Measurements from ENCODE around the gene ELL2.
"Not testable (repeated sequence)": the region's sequence is repeated elsewhere in the genome, so short reads cannot be mapped to it uniquely, and the experiment has no call there.

Gene ELL2

GRCh38 chr5:95938347-95938746, 23.3 kb downstream of the ELL2 start:
- Mint-ChIP-seq H3K4me3 (no peak overlapping the region), H3K9me3 (no peaks in the 10 kb centered on the region), H3K27ac (no peak overlapping the region), H3K4me1 (peaks cover 4 to 8% of the 10 kb centered on the region in 2 donors), H3K27me3 (no peaks in the 10 kb centered on the region), H3K36me3 (peaks cover 3 to 17% of the 10 kb centered on the region in 2 donors)
- no peak for ATAC-seq (replicated peaks)
- no peak for DNase-seq

DNA sequence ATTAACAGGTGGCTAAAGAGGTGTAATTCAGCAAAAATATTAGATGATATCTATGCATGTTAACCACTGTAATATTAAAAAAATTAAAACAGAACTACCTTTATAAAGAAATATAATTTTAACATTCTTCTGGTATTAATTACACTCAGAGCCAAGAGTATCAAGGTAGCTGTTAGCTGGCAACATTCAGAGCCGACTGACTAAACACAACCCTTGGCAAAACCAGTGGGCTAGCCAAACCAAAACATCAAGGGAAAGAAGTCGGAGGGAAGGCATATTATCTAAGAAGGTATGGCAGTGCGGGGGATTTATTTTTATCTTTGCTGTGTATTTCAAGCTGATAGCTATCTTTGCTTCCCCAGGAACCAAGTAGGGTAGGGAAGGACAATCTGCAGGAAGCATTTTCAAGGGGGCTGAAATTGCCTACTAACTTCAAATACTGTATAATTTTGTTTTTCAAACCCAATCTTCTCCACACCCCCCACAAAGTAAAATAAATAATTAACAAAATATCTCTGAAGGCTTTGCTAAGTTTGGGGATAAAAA, 24.0 kb downstream of the ELL2 start:
- H3K4me1 Mint-ChIP-seq: peaks cover 4 to 8% of the 10 kb centered on the region in 2 donors
- H3K36me3 Mint-ChIP-seq: peaks cover 3 to 17% of the 10 kb centered on the region in 2 donors
- no peak for ATAC-seq (replicated peaks)
- no peaks in the 10 kb centered on the region for H3K27me3 Mint-ChIP-seq
- no peak overlapping the region for H3K4me3 Mint-ChIP-seq
- DNase-seq: no peak
- no peak overlapping the region for H3K27ac Mint-ChIP-seq
- H3K9me3 Mint-ChIP-seq: no peaks in the 10 kb centered on the region

DNA sequence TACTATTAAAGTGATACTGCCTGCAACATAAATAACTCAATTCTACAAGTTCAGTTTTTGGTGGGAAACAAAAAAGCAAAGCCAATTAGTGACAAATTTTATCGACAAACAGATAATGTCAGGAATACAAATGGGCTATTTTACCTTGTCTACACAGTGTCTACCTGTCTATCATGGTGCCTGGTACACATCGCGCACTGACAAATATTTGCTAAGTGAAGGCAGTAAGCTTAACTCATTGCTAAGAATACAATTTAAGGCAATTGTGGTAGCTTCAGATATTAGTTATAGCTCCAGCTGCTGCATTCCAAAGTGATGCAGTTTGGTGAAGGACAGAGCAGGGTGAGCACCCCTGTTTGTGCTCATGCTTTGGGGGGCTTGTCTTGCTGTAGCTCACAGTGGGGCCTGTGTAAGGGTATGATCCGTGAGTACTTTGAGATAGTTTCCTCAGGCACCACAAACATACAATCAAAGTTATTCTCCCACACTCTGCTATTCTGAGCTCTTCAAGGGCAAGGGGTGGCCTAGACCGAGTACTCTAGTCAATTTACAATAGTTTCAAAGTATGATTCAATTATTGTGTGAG, 24.7 kb downstream of the ELL2 start:
- peaks cover 4 to 8% of the 10 kb centered on the region in 2 donors for H3K4me1 Mint-ChIP-seq
- ATAC-seq (replicated peaks) (no peak), DNase-seq (no peak)
- no peak overlapping the region for H3K27ac Mint-ChIP-seq
- H3K4me3 Mint-ChIP-seq: no peak overlapping the region
- no peaks in the 10 kb centered on the region for H3K27me3 Mint-ChIP-seq
- no peaks in the 10 kb centered on the region for H3K9me3 Mint-ChIP-seq
- H3K36me3 Mint-ChIP-seq: peaks cover 3 to 17% of the 10 kb centered on the region in 2 donors

DNA sequence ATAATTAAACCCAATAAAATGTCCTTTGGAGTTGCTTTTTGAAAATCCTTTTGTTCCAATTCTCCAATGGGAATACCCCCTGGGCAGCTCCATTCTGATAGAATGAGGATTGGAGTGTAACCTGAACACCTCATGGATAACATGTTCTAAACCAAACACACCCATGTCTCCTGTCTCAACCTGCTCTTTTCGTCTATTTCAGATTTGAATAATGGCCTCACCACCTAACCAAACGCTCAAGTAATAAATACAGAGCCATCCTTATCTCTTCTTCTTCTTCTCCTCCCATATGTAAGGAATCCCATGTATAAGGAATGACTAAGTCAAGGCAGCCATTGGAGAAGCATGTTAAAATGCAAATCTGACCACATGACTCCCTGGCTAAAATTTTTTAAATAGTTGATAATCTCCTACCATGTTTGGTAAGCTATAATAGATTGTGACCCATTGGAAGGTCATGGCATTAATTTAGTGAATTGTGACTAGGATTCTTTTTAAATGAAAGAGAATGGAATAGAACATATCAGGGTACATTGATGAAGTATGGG, 26.0 kb downstream of the ELL2 start:
- DNase-seq (no peak), ATAC-seq (replicated peaks) (no peak)
- H3K27ac Mint-ChIP-seq: no peak overlapping the region
- peaks cover 4 to 8% of the 10 kb centered on the region in 2 donors for H3K4me1 Mint-ChIP-seq
- H3K9me3 Mint-ChIP-seq: no peaks in the 10 kb centered on the region
- no peak overlapping the region for H3K4me3 Mint-ChIP-seq
- no peaks in the 10 kb centered on the region for H3K27me3 Mint-ChIP-seq
- peaks cover 3 to 24% of the 10 kb centered on the region in 2 donors for H3K36me3 Mint-ChIP-seq

DNA sequence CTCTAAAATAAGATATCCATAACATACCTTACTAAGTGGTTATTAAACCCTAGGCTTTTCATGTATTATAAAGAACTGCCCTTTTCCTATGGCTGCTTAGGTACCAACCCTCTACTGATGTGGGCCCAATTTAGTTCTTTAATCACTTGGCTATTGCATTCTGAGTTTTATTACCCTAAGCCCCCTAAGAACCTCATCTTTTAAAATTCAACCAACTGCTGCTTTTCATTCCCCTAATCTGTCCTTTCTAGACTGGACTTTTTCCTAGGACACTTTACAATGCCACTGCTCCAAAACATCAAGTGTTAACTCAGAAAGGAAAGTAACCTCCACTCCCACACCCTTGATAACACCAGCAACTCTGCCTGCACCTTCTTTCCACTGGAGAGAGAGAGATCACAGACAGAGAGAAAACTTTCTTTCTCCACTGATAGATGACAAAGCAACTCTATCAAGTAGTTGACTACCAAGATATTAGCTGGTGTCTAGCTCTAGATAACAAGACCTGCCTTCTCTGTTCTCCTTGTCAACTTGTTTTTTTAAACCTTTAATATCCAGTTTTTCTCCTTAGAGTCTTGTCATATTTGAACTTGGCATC, 27.3 kb downstream of the ELL2 start:
- DNase-seq (no peak), ATAC-seq (replicated peaks) (no peak)
- Mint-ChIP-seq H3K36me3 (peaks cover 3 to 26% of the 10 kb centered on the region in 2 donors), H3K9me3 (no peaks in the 10 kb centered on the region), H3K27ac (no peak overlapping the region), H3K4me1 (peaks cover 7 to 9% of the 10 kb centered on the region in 2 donors), H3K4me3 (no peak overlapping the region), H3K27me3 (no peaks in the 10 kb centered on the region)

DNA sequence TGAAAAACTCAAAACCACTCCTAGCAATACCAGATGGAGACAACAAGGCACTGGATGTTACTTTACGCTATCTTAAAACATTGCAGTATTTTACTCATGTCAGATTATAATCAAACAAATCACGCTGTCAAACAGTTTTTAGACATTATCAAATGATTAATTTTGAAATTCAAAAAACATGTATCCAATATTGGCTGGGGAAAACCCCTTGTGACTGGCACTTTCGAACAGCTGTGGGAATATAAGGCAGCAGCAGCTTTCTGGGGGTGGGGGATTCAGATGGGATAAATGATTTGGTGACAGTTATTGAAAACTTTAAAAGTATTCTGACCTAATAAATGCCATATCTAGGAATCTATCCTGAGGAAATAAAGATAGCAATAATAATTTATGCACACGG, 28.7 kb downstream of the ELL2 start:
- DNase-seq (no peak), ATAC-seq (replicated peaks) (no peak)
- H3K4me3 Mint-ChIP-seq: no peak overlapping the region
- H3K9me3 Mint-ChIP-seq: no peaks in the 10 kb centered on the region
- H3K27me3 Mint-ChIP-seq: no peaks in the 10 kb centered on the region
- H3K36me3 Mint-ChIP-seq: peaks cover 3 to 26% of the 10 kb centered on the region in 2 donors
- H3K27ac Mint-ChIP-seq: no peak overlapping the region
- H3K4me1 Mint-ChIP-seq: peaks cover 15 to 22% of the 10 kb centered on the region in 2 donors

DNA sequence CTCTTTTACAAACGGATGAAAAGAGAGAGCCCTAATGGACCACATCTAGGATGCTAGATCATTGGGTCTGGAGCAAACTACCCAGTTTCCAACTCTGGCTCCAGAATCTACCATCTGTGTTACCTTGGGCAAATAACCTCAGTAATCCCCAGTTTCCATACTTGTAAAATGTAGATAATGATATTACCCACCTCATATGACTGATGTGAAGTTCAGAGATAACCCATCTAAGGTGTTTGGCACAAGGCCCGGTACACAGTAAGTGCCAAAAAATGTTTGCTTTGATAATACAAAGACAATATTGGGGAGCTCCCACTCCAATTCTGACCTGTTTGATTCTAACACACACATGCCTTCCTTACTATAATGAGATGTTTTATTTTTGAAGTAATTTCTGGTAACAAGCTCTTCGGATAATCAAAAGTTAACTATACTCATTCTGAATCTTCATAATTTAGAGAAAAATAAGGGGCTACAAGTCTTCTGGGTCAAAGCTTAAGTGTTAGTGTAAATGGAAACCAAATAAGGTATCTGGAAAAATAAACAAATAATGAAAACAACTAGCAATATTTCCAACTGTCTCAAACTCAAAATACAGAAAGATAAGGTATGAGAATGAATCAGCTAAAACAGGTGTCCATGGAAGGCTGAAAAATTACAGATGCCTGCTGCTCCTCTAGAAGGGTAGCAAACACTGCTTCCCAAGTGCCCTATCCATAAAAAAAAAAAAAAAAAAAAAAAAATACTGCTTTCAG, 30.4 kb downstream of the ELL2 start:
- Mint-ChIP-seq H3K9me3 (no peaks in the 10 kb centered on the region), H3K27ac (no peak overlapping the region)

DNA sequence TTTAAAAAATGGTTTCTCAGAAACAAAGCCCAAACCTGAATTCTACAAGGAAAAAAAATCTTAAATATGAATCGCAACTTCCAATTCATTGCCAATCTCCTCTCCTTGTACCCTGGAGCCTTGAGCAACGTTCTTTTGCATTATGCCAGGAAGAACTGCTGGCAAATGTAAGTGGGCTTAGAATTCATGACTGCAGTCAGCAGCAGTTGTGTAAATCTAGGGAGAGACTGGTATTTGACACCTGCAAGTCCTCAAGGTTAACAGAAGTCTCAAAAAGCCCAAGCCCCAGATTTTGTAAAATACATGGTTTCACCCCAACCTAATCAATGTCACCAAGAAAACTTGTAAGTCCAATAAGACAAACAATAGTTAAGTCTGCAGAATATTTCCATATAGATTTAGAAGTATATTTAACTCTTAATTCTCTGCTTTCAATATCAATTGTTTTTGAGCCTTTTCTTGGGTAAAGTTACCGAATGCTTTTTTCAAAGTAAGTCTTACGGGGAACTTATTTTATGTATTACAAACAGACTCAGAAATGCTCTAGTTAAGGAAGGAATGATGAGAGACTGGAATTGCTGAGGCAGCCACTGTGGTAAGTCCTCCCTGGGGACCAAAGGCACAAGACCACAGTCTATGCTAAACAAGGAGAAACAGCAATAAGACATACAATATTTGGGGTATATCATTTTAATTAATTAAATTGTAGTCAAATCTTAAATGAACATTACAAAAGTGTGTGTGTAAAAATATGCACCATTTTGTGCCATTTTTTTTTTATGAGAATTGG, 31.3 kb downstream of the ELL2 start:
- ATAC-seq (replicated peaks) (no peak), DNase-seq (no peak)
- H3K9me3 Mint-ChIP-seq: no peaks in the 10 kb centered on the region
- no peaks in the 10 kb centered on the region for H3K27me3 Mint-ChIP-seq
- H3K4me1 Mint-ChIP-seq: peaks cover 24 to 41% of the 10 kb centered on the region in 2 donors
- H3K4me3 Mint-ChIP-seq: no peak overlapping the region
- no peak overlapping the region for H3K27ac Mint-ChIP-seq
- peaks cover 8 to 17% of the 10 kb centered on the region in 2 donors for H3K36me3 Mint-ChIP-seq

More for the DNA sequence above, 30.4 kb downstream of the ELL2 start:
- DNase-seq (no peak), ATAC-seq (replicated peaks) (no peak)
- H3K36me3 Mint-ChIP-seq: peaks cover 6 to 22% of the 10 kb centered on the region in 2 donors
- H3K27me3 Mint-ChIP-seq: no peaks in the 10 kb centered on the region
- H3K4me3 Mint-ChIP-seq: no peak overlapping the region
- peaks cover 19 to 32% of the 10 kb centered on the region in 2 donors for H3K4me1 Mint-ChIP-seq

DNA sequence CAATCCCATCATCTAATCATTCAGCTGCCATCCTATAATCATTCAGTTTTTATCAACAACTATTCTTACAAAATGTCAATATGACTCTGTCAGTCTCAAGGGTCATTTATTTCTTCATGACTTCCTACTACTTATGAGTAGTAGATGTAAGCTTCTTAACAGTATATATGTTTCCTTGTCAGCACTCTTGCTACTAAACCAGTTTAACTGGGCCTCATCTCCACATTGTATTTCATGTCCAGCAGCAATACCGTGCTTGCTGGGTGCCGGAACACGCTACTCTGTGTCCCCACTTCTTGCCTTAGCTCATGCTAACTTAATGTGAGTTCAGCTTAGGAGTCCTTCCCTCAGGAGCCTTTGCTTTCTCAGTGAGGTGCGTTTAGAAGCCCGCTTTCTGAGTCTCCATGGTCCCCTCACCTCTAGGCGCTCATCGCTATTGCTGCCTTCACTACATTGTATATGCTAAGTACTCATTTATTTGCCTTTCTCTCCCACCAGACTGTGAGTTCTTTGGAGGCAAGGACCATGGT, 32.9 kb downstream of the ELL2 start:
- H3K27ac Mint-ChIP-seq: peak overlapping the region; percentile 75

DNA sequence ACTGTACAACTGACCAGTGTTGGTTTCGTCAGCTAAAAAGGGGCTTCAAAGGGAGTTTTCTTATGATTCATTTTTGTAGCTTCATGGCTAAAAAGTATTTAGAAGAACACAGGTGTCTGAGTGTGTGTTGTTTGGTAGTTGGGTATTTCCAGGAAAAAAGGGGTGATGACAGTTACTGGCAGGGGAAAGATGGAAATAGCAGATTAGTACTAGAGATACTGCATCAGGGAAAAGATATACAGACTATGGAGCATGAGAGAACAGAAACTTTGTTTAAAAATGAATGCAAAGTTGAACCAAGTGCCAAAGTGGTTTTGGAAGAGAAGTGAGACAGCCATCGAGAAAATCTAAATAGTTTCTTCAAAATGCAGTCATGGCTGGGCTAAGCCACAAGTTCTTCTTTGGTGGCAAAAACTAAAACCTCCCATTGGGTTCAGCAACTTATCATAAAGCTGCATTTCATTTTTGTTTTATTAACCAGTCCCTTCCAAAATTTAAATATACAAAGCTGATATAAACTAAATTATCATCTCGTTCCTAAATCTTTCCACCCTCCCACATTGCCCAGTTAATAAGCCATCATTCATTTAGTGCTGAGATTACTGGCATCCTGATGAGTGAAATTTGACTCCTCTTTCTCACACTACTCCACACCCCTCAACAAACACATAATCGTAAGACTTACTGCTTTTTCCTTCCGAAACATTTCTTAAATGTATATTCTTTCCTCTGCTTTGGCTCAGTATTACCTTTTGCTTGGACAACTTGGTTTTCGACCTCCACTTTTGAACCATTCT, 33.5 kb downstream of the ELL2 start:
- ATAC-seq (replicated peaks) (peak; percentile 87 to 91), DNase-seq (peak; percentile 24)
- peak overlapping the region; percentile 75 for H3K27ac Mint-ChIP-seq
- peaks cover 30 to 51% of the 10 kb centered on the region in 2 donors for H3K4me1 Mint-ChIP-seq
- H3K27me3 Mint-ChIP-seq: no peaks in the 10 kb centered on the region
- H3K36me3 Mint-ChIP-seq: peaks cover 8 to 19% of the 10 kb centered on the region in 2 donors
- peak overlapping the region; percentile 1 to 49 for H3K4me3 Mint-ChIP-seq
- H3K9me3 Mint-ChIP-seq: no peaks in the 10 kb centered on the region

More for the DNA sequence above, 32.9 kb downstream of the ELL2 start:
- ATAC-seq (replicated peaks) (no peak), DNase-seq (no peak)
- Mint-ChIP-seq H3K9me3 (no peaks in the 10 kb centered on the region), H3K27me3 (no peaks in the 10 kb centered on the region), H3K36me3 (peaks cover 8 to 17% of the 10 kb centered on the region in 2 donors), H3K4me3 (peak overlapping the region; percentile 1 to 49), H3K4me1 (peaks cover 26 to 45% of the 10 kb centered on the region in 2 donors)

GRCh38 chr5:95927300-95927699, 34.4 kb downstream of the ELL2 start:
- peaks cover 8 to 20% of the 10 kb centered on the region in 2 donors for H3K36me3 Mint-ChIP-seq
- not testable (repeated sequence) for DNase-seq; ATAC-seq (replicated peaks); H3K27me3 Mint-ChIP-seq; H3K27ac Mint-ChIP-seq; H3K4me3 Mint-ChIP-seq; H3K9me3 Mint-ChIP-seq
- peaks cover 30 to 52% of the 10 kb centered on the region in 2 donors for H3K4me1 Mint-ChIP-seq

DNA sequence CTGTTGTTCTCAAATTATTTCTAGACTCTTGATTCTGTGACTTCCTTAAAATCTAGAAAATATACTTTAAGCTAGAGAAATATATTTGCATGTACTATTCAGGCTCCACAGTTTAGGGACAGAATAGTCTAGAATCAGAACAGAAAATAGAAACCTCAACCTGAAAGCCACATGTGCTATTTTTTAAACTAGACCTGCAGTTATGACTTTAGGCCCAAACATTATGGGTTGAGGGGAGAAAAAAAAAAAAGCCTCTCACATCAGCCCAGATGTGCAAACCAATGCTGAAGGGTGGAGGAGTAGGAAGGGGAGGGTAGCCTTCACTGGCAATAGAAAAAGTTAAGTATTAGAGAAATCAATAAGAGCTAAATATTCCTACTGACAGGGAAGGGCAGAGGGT, 35.7 kb downstream of the ELL2 start:
- DNase-seq (no peak), ATAC-seq (replicated peaks) (peak; percentile 41 to 66)
- peak overlapping the region; percentile 72 for H3K27ac Mint-ChIP-seq
- H3K4me1 Mint-ChIP-seq: peaks cover 30 to 52% of the 10 kb centered on the region in 2 donors
- peak overlapping the region; percentile 54 to 71 for H3K4me3 Mint-ChIP-seq
- H3K27me3 Mint-ChIP-seq: no peaks in the 10 kb centered on the region
- H3K9me3 Mint-ChIP-seq: no peaks in the 10 kb centered on the region
- peaks cover 7 to 20% of the 10 kb centered on the region in 2 donors for H3K36me3 Mint-ChIP-seq

DNA sequence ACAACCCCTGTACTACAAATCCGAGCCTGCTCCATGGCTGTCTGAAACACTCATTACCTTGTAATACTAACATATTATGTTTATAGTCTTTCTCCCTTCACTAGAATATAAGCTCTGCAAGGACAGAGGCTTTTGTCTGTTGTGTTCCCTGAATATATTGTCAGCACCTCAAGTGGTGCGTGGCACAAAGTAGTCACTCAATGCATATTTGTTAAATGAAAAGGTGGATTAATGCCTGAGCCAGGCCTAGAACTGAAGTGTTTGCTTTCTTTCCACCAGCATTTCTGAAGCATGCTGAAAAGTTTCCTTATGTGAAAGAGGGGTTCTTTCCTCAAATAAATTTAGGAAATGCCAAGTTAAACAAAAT, 36.3 kb downstream of the ELL2 start:
- ATAC-seq (replicated peaks) (no peak), DNase-seq (no peak)
- Mint-ChIP-seq H3K4me1 (peaks cover 32 to 52% of the 10 kb centered on the region in 2 donors), H3K9me3 (no peaks in the 10 kb centered on the region), H3K4me3 (no peak overlapping the region), H3K27me3 (no peaks in the 10 kb centered on the region), H3K36me3 (peaks cover 7 to 22% of the 10 kb centered on the region in 2 donors), H3K27ac (no peak overlapping the region)

Data from stimulated activated naive B cell treated with anti-CD40 and anti-IgM and Interleukin-4, amounts not matched to agents 10 μg/mL and 1 μg/mL and 100 μg/mL, for 72 hours (primary cell).